ENCODE results near the gene BCR. TPM values are rescaled to one million over a fixed set of nuclear protein-coding genes. Genes with fewer than 3 reads are reported as not detected.

The BCR gene
- polyA plus RNA-seq, 1 donor from 2014 or later, result 57.5 TPM

DNA sequence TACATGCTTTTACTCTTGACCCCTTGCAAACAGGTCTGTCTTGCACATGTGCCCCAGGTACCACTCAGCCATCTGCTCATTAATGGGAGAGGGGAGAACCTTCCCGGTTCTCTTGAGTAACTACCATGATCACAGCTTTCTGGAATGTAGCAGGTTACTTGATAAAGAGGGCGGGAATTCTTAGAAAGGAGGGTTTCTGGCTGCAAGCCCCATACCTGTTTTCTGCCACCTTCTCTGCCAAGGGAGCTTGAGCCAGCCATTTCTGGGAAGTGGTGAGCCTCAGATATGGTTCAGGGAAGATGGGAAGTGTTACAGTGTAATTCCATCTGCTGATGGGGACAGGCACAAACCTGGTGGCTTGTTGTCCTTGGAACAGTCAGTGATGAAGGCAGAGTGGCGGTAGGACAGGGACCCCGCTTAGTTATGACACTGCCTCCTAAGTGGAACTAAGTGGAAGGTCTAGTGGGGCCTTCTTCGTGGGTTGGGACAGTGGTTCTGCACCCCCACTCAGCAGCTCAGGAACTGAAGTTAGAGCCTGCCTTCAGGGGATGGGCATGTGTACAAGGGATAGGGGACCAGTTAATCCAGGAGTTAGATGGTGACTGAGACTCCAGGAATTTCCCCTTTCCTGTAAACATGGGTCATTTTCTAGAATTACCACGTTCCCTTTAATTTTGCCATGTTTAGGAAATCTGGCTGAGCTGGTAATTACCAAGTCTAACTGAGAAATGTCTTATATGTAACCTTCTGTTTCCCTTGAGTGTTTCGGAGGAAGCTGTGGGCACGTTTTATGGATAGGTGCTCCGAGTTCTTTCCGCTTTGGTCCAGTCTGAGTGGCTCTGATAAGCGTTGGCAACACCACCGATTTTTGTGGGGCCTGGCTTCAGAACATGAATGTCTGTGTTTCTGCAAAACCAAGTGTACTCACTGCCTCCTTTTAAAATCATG is 35.3 kb downstream of the BCR start:
- no peak overlapping the region for H3K4me3 ChIP-seq (ENCODE audit: low read length)
- no peaks in the 10 kb centered on the region for H3F3A ChIP-seq (ENCODE audit: insufficient read depth, low read length, poor library complexity, severe bottlenecking)
- H3K4me2 ChIP-seq (ENCODE audit: low read length), result no peak overlapping the region
- no peaks in the 10 kb centered on the region for H3K9me3 ChIP-seq (ENCODE audit: low read length)
- no peaks in the 10 kb centered on the region for H3K27me3 ChIP-seq (ENCODE audit: insufficient read depth, low read depth, low read length)
- no peaks in the 10 kb centered on the region for H3K36me3 ChIP-seq (ENCODE audit: insufficient read depth, low read length)
- no peak overlapping the region for H3K27ac ChIP-seq (ENCODE audit: low read length)
- no peak overlapping the region for H2AFZ ChIP-seq (ENCODE audit: low read depth, low read length)
- peaks cover 11% of the 10 kb centered on the region for H4K20me1 ChIP-seq (ENCODE audit: insufficient read depth)
- H3K79me2 ChIP-seq (replicated peaks; ENCODE audit: insufficient read depth, low read length), result peaks cover 74% of the 10 kb centered on the region
- H3K9ac ChIP-seq (ENCODE audit: low read length), result no peak overlapping the region
- TF ChIP-seq RAD21 (conservative IDR thresholded peaks at IDR 0.05), result no peak
- TF ChIP-seq EZH2 (IDR thresholded peaks at IDR 0.05; ENCODE audit: borderline replicate concordance, insufficient read depth, low read length, poor library complexity, severe bottlenecking), result no peak
- TF ChIP-seq TAF1 (IDR thresholded peaks at IDR 0.05; ENCODE audit: low read depth), result no peak
- no peak for TF ChIP-seq EP300 (conservative IDR thresholded peaks at IDR 0.05; ENCODE audit: poor library complexity, severe bottlenecking)
- TF ChIP-seq, protein P1, sequence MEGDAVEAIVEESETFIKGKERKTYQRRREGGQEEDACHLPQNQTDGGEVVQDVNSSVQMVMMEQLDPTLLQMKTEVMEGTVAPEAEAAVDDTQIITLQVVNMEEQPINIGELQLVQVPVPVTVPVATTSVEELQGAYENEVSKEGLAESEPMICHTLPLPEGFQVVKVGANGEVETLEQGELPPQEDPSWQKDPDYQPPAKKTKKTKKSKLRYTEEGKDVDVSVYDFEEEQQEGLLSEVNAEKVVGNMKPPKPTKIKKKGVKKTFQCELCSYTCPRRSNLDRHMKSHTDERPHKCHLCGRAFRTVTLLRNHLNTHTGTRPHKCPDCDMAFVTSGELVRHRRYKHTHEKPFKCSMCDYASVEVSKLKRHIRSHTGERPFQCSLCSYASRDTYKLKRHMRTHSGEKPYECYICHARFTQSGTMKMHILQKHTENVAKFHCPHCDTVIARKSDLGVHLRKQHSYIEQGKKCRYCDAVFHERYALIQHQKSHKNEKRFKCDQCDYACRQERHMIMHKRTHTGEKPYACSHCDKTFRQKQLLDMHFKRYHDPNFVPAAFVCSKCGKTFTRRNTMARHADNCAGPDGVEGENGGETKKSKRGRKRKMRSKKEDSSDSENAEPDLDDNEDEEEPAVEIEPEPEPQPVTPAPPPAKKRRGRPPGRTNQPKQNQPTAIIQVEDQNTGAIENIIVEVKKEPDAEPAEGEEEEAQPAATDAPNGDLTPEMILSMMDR (IDR thresholded peaks at IDR 0.05; ENCODE audit: poor library complexity, severe bottlenecking), result no peak
- TF ChIP-seq SMC3 (conservative IDR thresholded peaks at IDR 0.05; ENCODE audit: poor library complexity), result no peak
- TF ChIP-seq, protein P2, sequence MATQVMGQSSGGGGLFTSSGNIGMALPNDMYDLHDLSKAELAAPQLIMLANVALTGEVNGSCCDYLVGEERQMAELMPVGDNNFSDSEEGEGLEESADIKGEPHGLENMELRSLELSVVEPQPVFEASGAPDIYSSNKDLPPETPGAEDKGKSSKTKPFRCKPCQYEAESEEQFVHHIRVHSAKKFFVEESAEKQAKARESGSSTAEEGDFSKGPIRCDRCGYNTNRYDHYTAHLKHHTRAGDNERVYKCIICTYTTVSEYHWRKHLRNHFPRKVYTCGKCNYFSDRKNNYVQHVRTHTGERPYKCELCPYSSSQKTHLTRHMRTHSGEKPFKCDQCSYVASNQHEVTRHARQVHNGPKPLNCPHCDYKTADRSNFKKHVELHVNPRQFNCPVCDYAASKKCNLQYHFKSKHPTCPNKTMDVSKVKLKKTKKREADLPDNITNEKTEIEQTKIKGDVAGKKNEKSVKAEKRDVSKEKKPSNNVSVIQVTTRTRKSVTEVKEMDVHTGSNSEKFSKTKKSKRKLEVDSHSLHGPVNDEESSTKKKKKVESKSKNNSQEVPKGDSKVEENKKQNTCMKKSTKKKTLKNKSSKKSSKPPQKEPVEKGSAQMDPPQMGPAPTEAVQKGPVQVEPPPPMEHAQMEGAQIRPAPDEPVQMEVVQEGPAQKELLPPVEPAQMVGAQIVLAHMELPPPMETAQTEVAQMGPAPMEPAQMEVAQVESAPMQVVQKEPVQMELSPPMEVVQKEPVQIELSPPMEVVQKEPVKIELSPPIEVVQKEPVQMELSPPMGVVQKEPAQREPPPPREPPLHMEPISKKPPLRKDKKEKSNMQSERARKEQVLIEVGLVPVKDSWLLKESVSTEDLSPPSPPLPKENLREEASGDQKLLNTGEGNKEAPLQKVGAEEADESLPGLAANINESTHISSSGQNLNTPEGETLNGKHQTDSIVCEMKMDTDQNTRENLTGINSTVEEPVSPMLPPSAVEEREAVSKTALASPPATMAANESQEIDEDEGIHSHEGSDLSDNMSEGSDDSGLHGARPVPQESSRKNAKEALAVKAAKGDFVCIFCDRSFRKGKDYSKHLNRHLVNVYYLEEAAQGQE (IDR thresholded peaks at IDR 0.05; ENCODE audit: borderline replicate concordance), result no peak
- TF ChIP-seq POLR2AphosphoS5 (IDR thresholded peaks at IDR 0.05), result no peak
- no peak for TF ChIP-seq MXI1 (conservative IDR thresholded peaks at IDR 0.05; ENCODE audit: poor library complexity, severe bottlenecking)
- H3K9me2 ChIP-seq (ENCODE audit: insufficient read depth, low read length), result no peaks in the 10 kb centered on the region

DNA sequence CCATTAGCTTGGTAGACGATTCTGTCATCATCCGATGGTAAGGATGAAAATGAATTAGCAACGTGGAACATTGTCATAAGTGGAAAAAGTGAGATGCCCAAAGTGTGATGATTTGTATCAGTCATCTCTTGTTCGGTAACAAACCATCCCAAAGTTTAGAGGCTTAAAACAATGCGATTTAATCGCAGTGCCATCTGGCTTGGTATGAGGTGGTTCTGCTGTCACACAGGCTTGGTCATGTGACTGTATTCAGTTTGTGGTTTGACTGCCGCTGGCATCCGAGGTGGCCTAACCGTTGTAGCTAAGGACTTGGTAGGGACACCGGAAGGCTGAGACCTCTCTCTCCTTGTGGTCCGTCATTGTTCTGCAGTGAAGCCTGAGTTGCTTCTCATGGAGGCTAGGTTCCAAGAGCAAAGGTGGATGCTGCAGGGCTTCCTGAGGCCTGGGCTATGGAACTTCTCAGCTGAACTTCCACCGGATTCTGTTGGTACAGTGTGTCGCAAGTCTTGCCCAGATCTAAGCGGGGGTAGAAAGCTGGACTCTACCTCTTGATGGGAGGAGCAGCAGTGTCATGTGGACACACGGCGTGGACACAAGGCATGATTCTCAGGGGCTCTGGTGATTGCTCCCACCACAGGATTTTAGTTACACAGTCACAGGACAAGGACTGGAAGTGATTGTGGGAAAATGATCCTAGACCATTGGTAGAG is 36.3 kb downstream of the BCR start:
- H3K36me3 ChIP-seq (ENCODE audit: insufficient read depth, low read length), result no peaks in the 10 kb centered on the region
- H3F3A ChIP-seq (ENCODE audit: insufficient read depth, low read length, poor library complexity, severe bottlenecking), result no peaks in the 10 kb centered on the region
- no peak overlapping the region for H3K27ac ChIP-seq (ENCODE audit: low read length)
- TF ChIP-seq, protein P2 (IDR thresholded peaks at IDR 0.05; ENCODE audit: borderline replicate concordance), result no peak
- TF ChIP-seq SMC3 (conservative IDR thresholded peaks at IDR 0.05; ENCODE audit: poor library complexity) (no peak), MXI1 (conservative IDR thresholded peaks at IDR 0.05; ENCODE audit: poor library complexity, severe bottlenecking) (no peak), RAD21 (conservative IDR thresholded peaks at IDR 0.05) (no peak), POLR2AphosphoS5 (IDR thresholded peaks at IDR 0.05) (no peak), EZH2 (IDR thresholded peaks at IDR 0.05; ENCODE audit: borderline replicate concordance, insufficient read depth, low read length, poor library complexity, severe bottlenecking) (no peak), TAF1 (IDR thresholded peaks at IDR 0.05; ENCODE audit: low read depth) (no peak), EP300 (conservative IDR thresholded peaks at IDR 0.05; ENCODE audit: poor library complexity, severe bottlenecking) (no peak)
- TF ChIP-seq, protein P1 (IDR thresholded peaks at IDR 0.05; ENCODE audit: poor library complexity, severe bottlenecking), result no peak
- H3K9me3 ChIP-seq (ENCODE audit: low read length), result no peaks in the 10 kb centered on the region
- H3K4me2 ChIP-seq (ENCODE audit: low read length), result no peak overlapping the region
- H3K27me3 ChIP-seq (ENCODE audit: insufficient read depth, low read depth, low read length), result no peaks in the 10 kb centered on the region
- peaks cover 11% of the 10 kb centered on the region for H4K20me1 ChIP-seq (ENCODE audit: insufficient read depth)
- H3K79me2 ChIP-seq (replicated peaks; ENCODE audit: insufficient read depth, low read length), result peaks cover 78% of the 10 kb centered on the region
- H3K4me3 ChIP-seq (ENCODE audit: low read length), result no peak overlapping the region
- no peak overlapping the region for H2AFZ ChIP-seq (ENCODE audit: low read depth, low read length)
- H3K9ac ChIP-seq (ENCODE audit: low read length), result no peak overlapping the region
- H3K9me2 ChIP-seq (ENCODE audit: insufficient read depth, low read length), result no peaks in the 10 kb centered on the region
